Hematopoietic multipotent progenitor cell treated with erythropoietin and hydrocortisone succinate and interleukin-3 and kit ligand, for 15 days (in vitro differentiated cells): Measurements from ENCODE around the gene PCSK9.

ENCODE experiments used
- DNase-seq: peaks from one replicate; pipeline ENCODE4 v3.0.0-alpha.2; 2015; ENCODE audit warnings: low spot score

Gene PCSK9

DNA sequence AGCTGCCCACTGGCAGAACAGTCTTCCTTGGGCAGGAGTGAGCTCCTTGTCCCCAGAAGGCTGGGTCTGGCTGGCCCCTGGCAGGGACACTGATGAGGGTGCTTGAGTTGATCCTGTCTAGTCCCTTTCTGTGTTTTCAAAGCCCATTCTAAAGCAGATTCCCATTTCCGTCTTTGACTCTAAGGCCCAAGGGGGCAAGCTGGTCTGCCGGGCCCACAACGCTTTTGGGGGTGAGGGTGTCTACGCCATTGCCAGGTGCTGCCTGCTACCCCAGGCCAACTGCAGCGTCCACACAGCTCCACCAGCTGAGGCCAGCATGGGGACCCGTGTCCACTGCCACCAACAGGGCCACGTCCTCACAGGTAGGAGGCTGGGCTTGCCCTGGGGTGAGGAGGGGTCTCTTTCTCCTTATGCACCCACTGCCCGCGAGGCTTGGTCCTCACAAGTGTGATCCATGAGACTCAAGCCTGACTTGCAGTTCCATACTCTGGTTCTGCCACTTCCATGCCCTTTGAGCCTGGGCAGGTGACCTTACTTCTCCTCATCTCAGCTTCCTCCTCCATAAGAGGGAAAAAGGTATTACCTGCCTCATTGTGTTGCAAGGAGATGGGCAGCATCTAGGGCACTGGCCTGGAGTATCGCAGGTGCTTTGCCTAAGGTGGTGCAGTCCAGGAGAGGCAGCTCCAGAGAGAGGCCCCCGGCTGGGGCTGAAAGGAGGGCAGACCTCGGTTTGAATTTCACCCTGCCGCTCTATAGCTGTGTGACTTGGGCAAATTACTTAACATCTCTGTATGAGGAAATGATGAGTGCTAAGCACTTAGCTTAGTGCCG is 20.2 kb downstream of the PCSK9 start:
- DNase-seq = no peak

- DNase-seq = no peak
These were observed 21.0 kb downstream of the PCSK9 start for GRCh38 chr1:55060133-55060999.

GRCh38 chr1:55061000-55061705 is 21.8 kb downstream of the PCSK9 start:
- no peak for DNase-seq

GRCh38 chr1:55061706-55062321 is 22.5 kb downstream of the PCSK9 start:
- no peak for DNase-seq

DNA sequence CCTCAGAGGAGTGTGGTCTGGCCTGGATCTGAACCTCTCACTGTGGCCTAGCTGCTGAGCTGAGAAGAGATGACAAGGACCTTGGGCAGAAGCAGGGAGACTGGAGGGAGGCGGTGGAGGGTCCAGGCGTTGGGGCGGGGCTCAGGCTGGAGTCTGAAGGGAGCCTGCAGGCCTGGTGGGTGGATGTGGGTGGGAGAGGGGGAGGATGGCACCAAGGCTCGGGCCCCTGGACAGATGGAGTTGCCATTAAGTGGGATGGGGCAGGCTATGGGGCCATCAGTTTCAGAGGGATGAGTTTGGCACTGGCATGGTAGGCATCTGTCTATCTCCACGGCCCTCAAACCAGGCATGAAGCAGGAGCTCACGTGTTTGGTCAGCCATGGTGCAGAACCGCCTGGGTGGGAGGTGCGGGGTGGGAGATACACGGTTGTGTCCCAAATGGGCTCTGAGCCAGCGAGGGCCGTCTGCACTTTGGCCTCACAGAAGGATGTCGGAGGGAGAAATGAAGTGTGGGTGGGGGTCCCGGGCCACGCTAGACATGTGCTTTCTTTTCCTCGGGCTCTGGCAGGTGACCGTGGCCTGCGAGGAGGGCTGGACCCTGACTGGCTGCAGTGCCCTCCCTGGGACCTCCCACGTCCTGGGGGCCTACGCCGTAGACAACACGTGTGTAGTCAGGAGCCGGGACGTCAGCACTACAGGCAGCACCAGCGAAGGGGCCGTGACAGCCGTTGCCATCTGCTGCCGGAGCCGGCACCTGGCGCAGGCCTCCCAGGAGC is 23.6 kb downstream of the PCSK9 start:
- no peak for DNase-seq

DNA sequence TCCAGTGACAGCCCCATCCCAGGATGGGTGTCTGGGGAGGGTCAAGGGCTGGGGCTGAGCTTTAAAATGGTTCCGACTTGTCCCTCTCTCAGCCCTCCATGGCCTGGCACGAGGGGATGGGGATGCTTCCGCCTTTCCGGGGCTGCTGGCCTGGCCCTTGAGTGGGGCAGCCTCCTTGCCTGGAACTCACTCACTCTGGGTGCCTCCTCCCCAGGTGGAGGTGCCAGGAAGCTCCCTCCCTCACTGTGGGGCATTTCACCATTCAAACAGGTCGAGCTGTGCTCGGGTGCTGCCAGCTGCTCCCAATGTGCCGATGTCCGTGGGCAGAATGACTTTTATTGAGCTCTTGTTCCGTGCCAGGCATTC is 24.2 kb downstream of the PCSK9 start:
- DNase-seq = no peak

DNA sequence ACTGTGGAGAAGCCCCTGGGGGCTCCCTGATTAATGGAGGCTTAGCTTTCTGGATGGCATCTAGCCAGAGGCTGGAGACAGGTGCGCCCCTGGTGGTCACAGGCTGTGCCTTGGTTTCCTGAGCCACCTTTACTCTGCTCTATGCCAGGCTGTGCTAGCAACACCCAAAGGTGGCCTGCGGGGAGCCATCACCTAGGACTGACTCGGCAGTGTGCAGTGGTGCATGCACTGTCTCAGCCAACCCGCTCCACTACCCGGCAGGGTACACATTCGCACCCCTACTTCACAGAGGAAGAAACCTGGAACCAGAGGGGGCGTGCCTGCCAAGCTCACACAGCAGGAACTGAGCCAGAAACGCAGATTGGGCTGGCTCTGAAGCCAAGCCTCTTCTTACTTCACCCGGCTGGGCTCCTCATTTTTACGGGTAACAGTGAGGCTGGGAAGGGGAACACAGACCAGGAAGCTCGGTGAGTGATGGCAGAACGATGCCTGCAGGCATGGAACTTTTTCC is 24.8 kb downstream of the PCSK9 start:
- DNase-seq = no peak

DNA sequence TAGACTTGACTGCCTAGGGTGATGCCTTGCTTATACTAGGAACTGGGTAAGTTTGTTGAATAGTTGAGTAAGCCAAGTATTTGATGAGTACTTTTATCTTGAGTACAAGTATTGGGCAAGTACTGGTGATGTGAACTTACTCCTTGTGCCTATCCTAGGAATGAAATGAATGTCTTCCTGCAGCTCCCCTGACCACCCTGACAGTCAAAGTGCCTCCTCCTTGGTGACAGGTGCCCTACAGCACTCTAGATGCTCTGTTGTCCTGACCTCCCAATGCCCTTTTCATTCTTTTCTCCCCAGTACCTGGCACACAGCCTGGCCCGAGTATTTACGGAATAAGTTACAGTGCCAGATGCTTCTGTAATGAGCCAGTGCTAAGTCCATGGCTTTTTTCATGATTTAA is 25.5 kb downstream of the PCSK9 start:
- DNase-seq = no peak

- DNase-seq = no peak
These were observed 26.3 kb downstream of the PCSK9 start for GRCh38 chr1:55065648-55066047.

DNA sequence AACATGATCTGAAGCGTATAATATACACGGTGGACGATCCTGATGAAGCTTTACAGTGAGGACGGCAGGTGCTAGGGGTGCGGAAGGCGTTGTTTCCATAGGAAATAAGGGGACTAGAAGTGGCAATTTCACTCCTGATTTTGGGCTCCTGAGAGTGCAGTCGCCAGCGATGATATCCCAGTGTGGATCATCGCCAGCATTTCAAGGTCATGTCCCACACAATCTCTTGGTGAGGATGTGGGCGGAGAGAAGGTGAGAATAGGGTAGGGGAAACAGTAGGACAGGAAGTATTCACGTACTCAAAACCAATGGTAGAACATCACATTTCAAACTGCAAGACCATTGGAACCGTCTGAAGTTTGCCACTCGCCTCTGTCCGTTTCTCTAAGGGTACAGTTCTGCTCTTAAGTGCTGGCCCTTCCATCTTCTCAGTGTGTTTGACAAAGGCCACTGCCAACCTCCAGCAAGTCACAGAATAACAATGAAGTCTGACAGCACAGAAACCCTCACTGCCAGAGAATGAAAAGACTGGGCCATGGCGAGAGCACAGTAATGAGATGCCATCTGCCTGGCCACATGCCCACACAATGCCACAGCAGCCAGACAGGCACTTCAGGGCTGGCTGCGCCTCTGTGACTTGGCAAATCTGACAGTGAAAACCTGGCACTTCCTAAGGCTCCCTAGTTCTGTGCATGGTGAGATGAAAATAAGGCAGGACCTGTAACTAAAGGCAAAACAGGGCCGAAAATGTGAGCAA is 27.9 kb downstream of the PCSK9 start:
- no peak for DNase-seq

DNA sequence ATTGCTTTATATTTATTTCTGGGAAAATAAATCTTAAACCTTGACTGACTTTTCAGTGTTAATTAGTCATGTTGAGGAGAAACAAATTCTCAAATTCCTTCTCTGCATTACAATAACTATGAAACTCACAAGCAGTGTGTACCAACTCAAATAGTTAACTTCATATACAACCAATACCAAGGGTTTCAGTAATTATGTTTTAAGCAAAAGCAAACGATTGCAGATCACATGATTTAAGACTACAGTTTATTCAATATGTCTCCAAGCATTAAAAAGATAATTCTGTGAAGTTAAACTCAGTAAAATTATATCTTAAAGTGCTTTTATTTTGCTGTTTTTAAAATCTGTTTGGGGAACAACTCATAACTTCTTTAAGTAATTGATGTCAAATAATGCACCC is 28.6 kb downstream of the PCSK9 start:
- DNase-seq = no peak

DNA sequence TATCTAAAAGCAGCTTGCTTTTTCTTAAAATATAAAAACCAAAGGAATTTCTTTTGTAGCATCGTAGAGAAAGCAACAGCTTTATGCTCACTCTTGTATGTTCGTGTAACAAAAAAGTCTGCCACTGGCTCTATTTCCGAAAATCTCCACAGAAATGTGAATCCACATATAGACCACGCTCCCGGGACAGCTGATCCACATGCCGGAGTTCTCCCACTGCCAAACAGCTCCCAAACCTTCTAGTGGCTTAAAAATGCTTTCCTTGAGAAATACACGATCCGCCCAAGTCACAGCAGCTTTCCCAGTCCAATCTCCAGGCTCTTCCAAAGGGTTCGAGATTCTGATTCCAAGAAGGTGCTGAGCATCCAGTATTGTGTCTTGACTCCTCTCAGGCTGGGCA is 29.3 kb downstream of the PCSK9 start:
- DNase-seq = no peak

DNA sequence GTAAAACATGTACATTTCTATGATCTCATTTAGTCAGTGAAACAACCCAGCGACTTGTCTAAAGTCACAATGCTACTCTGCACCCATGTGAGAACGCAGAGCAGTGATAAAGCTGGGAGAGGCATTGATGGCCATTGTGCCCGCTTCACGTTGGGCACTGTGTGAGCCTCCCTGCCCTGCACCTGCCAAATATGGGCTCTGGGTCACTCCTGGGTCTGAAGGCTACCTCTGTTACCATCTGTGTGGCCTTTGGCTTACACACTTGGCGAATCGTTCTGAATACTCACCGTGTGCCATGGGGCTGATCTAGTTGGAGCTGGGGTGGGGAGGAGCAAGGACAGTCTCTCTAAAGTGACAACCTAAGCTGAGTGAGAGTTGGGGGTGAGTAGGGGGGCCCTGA is 29.9 kb downstream of the PCSK9 start:
- DNase-seq = no peak

DNA sequence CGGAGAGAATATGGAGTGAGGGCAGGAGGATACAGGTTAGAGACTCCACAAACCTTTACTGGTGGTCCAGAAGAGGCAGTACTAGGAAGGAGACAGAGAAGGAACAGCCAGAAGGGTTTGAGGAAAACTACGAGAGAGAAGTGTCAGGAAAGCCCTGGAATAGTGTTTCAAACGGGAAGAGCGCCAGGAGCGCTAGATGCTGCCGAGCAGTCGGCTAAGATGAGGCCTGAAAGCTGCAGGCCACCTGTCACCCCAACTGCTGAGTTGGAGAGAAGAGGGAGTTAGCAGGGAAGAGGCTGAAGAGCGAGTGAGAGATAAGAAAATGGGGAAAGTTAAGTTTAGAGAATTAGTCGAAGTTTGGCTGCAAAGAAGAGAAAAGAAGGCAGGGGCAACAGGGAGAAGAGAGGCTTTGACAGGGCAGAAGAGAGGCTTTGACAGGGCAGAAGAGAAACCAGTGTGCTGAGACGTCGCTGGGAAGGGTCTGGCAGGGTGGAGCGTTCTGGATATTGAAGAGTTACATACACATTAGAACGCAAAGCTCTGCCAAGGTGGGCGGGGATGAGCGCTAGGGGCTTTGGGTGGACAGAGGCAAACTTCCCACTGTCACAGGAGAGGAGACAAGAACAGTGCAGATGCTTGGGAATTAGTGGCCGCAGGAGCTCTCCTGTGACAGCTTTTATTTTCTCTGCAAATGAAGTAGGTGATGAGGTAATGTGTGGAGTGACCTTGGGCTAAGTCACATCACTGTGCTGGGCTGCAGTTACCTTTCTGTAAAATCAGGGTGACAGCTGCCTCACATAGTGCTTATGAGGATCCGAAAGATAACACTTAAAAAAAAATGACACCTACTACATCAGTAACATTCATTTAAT is 31.2 kb downstream of the PCSK9 start:
- DNase-seq = no peak

GRCh38 chr1:55071477-55071876 is 32.1 kb downstream of the PCSK9 start:
- peak; percentile 18 for DNase-seq

GRCh38 chr1:55073187-55073916 is 34.0 kb downstream of the PCSK9 start:
- DNase-seq = no peak

DNA sequence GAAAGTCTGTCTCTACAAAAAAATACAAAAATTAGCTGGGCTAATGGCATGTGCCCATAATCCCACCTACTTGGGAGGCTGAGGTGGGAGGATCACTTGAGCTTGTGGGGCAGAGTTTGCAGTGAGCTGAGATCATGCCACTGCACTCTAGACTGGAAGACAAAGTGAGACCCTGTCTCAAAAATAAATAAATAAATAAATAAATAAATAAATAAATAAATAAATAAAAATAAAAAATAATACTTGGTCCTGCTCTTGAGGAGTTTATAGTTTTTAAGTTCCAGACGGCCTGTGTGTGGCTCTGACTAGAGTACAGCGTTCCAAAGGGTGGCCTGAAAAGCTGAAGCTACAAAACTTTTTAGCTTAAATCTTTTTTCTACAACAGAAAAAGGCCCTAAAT is 35.1 kb downstream of the PCSK9 start:
- no peak for DNase-seq

DNA sequence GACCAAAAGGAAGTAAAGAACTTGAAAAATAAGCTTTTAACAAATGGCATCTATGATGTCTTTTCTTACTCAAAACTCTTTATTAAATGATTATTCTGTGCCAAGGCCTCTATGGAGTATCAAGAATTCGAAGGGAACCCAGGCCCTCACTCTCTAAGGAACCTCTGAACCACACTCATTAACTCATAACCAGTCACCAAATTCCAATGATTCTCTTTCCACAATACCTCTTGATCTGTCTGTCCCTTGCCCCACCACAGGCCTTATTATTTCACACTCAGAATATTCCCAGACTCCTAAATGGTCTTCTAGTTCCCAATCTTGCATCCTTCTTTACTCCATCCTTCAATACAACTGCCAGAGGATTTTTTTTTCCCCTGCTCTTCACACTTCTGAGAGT is 37.0 kb downstream of the PCSK9 start:
- DNase-seq = no peak

- no peak for DNase-seq
These were observed 39.1 kb downstream of the PCSK9 start for GRCh38 chr1:55078470-55078869.
